Vagina (tissue), 2 donors: ENCODE measurements around the gene ARHGDIB.

Source experiments
- CTCF ChIP-seq, 3 experiments: fragments of 450-650 bp in 2 of 3; fragments of 200-600 bp in 1 of 3; sonication (generic) in 1 of 3; IDR thresholded peaks; one replicate each; pipeline ENCODE4 v1.5.1; 2017 to 2019; ENCODE audit warnings: antibody characterized with exemption in 3 of 3, mild to moderate bottlenecking in 2 of 3, moderate library complexity in 2 of 3
- POLR2A ChIP-seq, 2 donors: fragments of 450-650 bp; IDR thresholded peaks; one replicate each; pipeline ENCODE4 v1.6.1; 2017; ENCODE audit warnings: antibody characterized with exemption in 2 of 2, mild to moderate bottlenecking in 2 of 2, moderate library complexity in 2 of 2
- POLR2AphosphoS5 ChIP-seq, 2 donors: sonication (generic); formaldehyde crosslinking; IDR thresholded peaks; one replicate each; pipeline ENCODE4 v1.9.0; 2017; ENCODE audit warnings: antibody characterized with exemption in 2 of 2, mild to moderate bottlenecking in 2 of 2, low read depth in 1 of 2; ENCODE audit not compliant: insufficient read depth in 1 of 2

- TF ChIP-seq POLR2AphosphoS5 (IDR thresholded peaks at IDR 0.05; ENCODE audit: insufficient read depth in 1 of 2, low read depth in 1 of 2) (no peak), CTCF (IDR thresholded peaks at IDR 0.05) (no peak), POLR2A (IDR thresholded peaks at IDR 0.05) (no peak)
Measured at GRCh38 chr12:14962153-14962539, 745 bp upstream of the ARHGDIB start.
